ENCODE measurements around the gene KCNK6.

GRCh38 chr19:38289955-38290354 lies 29.7 kb upstream of the KCNK6 start:
- TF ChIP-seq EGR1 (IDR thresholded peaks at IDR 0.05; ENCODE audit: borderline replicate concordance, low read depth, low read length) = no peak
- TF ChIP-seq CTCF (IDR thresholded peaks at IDR 0.05; ENCODE audit: control extremely low read depth in 1 of 3, insufficient read depth in 1 of 3, low read depth in 1 of 3, low read length in 3 of 3) = no peak
- TF ChIP-seq EP300 (IDR thresholded peaks at IDR 0.05; ENCODE audit: borderline replicate concordance in 1 of 2, low read depth in 2 of 2, low read length in 2 of 2) = no peak
- TF ChIP-seq SIN3A (conservative IDR thresholded peaks at IDR 0.05 in 1 of 2, IDR thresholded peaks at IDR 0.05 in 1 of 2; ENCODE audit: low read depth in 1 of 2, low read length in 2 of 2) = no peak
- no peak for TF ChIP-seq POLR2A (IDR thresholded peaks at IDR 0.05; ENCODE audit: control extremely low read depth in 1 of 2, low read depth in 2 of 2, low read length in 2 of 2)
- no peak for TF ChIP-seq CHD2 (IDR thresholded peaks at IDR 0.05; ENCODE audit: low read length)
- no peak for TF ChIP-seq ZNF274 (IDR thresholded peaks at IDR 0.05; ENCODE audit: borderline replicate concordance, extremely low read depth, low read length)
- no peak for TF ChIP-seq POLR2AphosphoS5 (IDR thresholded peaks at IDR 0.05; ENCODE audit: low read depth, low read length)

All from H1 (cell line).